Liver (tissue), 3 donors: Measurements from ENCODE around the gene SRPX.

Experiments
- CTCF ChIP-seq: fragments of 150-350 bp; IDR thresholded peaks from 2 replicates; pipeline ENCODE4 v1.5.1; 2017; ENCODE audit warnings: improper control_type of control experiment, low read depth, low read length; ENCODE audit not compliant: missing input control
- JUND ChIP-seq, 2 donors: IDR thresholded peaks; 2 replicates each; pipeline ENCODE4 v1.6.1; 2016; ENCODE audit warnings: antibody characterized with exemption in 2 of 2
- MAX ChIP-seq: IDR thresholded peaks from 2 replicates; pipeline ENCODE4 v1.6.1; 2016; ENCODE audit warnings: antibody characterized with exemption
- SP1 ChIP-seq: IDR thresholded peaks from 2 replicates; pipeline ENCODE4 v1.6.1; 2018; ENCODE audit warnings: antibody characterized with exemption, mild to moderate bottlenecking
- donor health status: healthy.
- donor health status: healthy.

GRCh38 chrX:38260231-38260630, 39.6 kb upstream of the SRPX start:
- no peak for TF ChIP-seq JUND (IDR thresholded peaks at IDR 0.05)
- TF ChIP-seq CTCF: peak; percentile 22
- no peak for TF ChIP-seq SP1
- no peak for TF ChIP-seq MAX
